Smooth muscle cell (in vitro differentiated cells): Measurements from ENCODE around the gene TBC1D14. TPM values are rescaled to one million over a fixed set of nuclear protein-coding genes. Genes with fewer than 3 reads are reported as not detected.

Experiments
- DNase-seq: peaks from one replicate; lab custom pipeline; 2025; ENCODE audit not compliant: unreplicated experiment; lab: John Stamatoyannopoulos, UW
- H2AFZ ChIP-seq: fragments of 200-600 bp; sonication (generic); 2 replicates; pipeline ENCODE4 v1.6.0; 2016; ENCODE audit warnings: antibody characterized with exemption, low read depth, mild to moderate bottlenecking
- H3F3A ChIP-seq: fragments of 200-600 bp; sonication (generic); 2 replicates; pipeline ENCODE4 v1.6.0; 2017; ENCODE audit warnings: antibody characterized with exemption, low read depth
- H3K27ac ChIP-seq: fragments of 200-600 bp; sonication (generic); 2 replicates; pipeline ENCODE4 v1.5.1; 2016; ENCODE audit warnings: low read depth, mild to moderate bottlenecking
- H3K27me3 ChIP-seq: fragments of 200-600 bp; sonication (generic); 2 replicates; pipeline ENCODE4 v1.6.1; 2016; ENCODE audit warnings: low read depth, mild to moderate bottlenecking
- H3K36me3 ChIP-seq: fragments of 200-600 bp; sonication (generic); 2 replicates; pipeline ENCODE4 v1.5.1; 2016; ENCODE audit warnings: low read depth
- H3K4me1 ChIP-seq: fragments of 200-600 bp; sonication (generic); 2 replicates; pipeline ENCODE4 v1.5.1; 2016; ENCODE audit warnings: low read depth
- H3K4me2 ChIP-seq: fragments of 200-600 bp; sonication (generic); 2 replicates; pipeline ENCODE4 v1.6.0; 2016; ENCODE audit warnings: mild to moderate bottlenecking
- H3K4me3 ChIP-seq: fragments of 200-600 bp; sonication (generic); 2 replicates; pipeline ENCODE4 v1.5.1; 2016; ENCODE audit warnings: mild to moderate bottlenecking
- H3K79me2 ChIP-seq: fragments of 200-600 bp; sonication (generic); 2 replicates; pipeline ENCODE4 v1.6.0; 2016; ENCODE audit warnings: low read depth, mild to moderate bottlenecking
- H3K9ac ChIP-seq: fragments of 200-600 bp; sonication (generic); 2 replicates; pipeline ENCODE4 v1.6.0; 2016; ENCODE audit warnings: low read depth
- H3K9me3 ChIP-seq: fragments of 200-600 bp; sonication (generic); replicated peaks from 2 replicates; pipeline ENCODE4 v1.5.1; 2016; ENCODE audit warnings: low read depth
- H4K20me1 ChIP-seq: fragments of 200-600 bp; sonication (generic); 2 replicates; pipeline ENCODE4 v1.6.0; 2016; ENCODE audit warnings: low read depth
- WGBS: methylation state at CpG from one replicate; pipeline ENCODE4 v1.1.7; 2016; ENCODE audit warnings: low lambda C conversion rate; 5-methylcytosine and 5-hydroxymethylcytosine counted together
- polyA plus RNA-seq: library from polyadenylated mRNA; unstranded; fragments of >200 nt; fragmentation: Nextera tagmentation; extraction: Ambion mirVana; gene quantifications from 2 replicates; pipeline ENCODE4 v1.2.1, GENCODE V29; 2016
- total RNA-seq: library from RNA; depleted of rRNA; stranded (reverse); fragments of >200 nt; gene quantifications from 2 replicates; pipeline ENCODE4 v1.2.3, GENCODE V29; 2014
- TF ChIP-seq, protein P1 (sequence below): fragments of 200-600 bp; sonication (generic); IDR thresholded peaks from 2 replicates; pipeline ENCODE4 v1.5.1; 2017; ENCODE audit warnings: borderline replicate concordance, mild to moderate bottlenecking, antibody characterized with exemption; ENCODE audit not compliant: insufficient read depth, poor library complexity, severe bottlenecking

The TBC1D14 gene
- total and polyA plus RNA-seq, 2 experiments from 2014 or later, result 13.0 to 24.4 TPM

DNA sequence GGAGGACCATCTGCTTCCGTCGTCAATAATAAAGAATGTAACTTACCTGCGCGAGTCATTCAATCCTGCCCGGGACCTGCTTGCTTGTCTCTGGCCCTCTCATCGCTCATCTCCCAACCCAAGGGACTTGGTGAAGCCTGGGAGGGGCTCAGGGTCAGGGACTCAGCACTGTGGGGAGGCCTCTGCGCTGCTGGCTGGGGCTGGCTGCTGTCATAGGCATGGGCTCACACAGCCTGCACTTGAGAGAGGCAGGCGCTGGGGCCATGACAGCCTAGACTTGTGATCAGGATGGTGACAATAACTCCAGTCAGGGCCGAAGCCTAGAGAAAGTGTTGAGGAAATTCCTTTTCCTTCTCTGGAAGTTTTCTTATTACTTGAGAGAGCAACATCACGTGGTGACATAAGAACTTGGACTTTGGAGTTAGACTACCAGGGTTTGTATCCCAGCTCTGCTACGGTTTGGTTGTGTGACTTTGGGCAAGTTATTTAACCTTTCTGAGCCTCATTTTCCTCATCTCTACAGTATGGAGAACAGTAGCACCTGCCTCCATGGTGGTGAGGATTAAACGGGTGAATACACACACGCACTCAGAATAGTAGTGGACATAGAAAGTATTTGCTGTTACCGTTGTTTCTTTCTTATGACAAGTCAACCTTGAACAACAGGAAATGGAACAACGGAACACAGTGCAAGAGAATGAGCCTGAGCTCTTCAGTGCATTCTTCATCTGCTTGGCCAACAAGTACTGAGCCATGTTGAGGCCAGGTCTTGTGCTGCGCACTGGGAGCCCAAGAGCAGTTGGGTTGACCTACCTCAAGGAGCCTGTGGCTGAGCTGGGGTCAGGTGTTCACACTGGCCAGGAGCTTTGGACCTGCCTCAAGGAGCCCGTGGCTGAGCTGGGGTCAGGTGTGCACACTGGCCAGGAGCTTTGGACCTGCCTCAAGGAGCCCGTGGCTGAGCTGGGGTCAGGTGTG lies 60.5 kb downstream of the TBC1D14 start:
- Histone ChIP-seq H3K36me3 (no peaks in the 10 kb centered on the region), H3K4me1 (peaks cover 12% of the 10 kb centered on the region), H3K79me2 (no peaks in the 10 kb centered on the region), H3K4me2 (no peak overlapping the region), H4K20me1 (peaks cover 3% of the 10 kb centered on the region), H3K9me3 (no peaks in the 10 kb centered on the region), H3K9ac (no peak overlapping the region), H3K27ac (no peak overlapping the region), H2AFZ (no peak overlapping the region), H3K4me3 (no peak overlapping the region), H3K27me3 (no peaks in the 10 kb centered on the region), H3F3A (no peaks in the 10 kb centered on the region)
- no peak for DNase-seq
- TF ChIP-seq, protein P1, sequence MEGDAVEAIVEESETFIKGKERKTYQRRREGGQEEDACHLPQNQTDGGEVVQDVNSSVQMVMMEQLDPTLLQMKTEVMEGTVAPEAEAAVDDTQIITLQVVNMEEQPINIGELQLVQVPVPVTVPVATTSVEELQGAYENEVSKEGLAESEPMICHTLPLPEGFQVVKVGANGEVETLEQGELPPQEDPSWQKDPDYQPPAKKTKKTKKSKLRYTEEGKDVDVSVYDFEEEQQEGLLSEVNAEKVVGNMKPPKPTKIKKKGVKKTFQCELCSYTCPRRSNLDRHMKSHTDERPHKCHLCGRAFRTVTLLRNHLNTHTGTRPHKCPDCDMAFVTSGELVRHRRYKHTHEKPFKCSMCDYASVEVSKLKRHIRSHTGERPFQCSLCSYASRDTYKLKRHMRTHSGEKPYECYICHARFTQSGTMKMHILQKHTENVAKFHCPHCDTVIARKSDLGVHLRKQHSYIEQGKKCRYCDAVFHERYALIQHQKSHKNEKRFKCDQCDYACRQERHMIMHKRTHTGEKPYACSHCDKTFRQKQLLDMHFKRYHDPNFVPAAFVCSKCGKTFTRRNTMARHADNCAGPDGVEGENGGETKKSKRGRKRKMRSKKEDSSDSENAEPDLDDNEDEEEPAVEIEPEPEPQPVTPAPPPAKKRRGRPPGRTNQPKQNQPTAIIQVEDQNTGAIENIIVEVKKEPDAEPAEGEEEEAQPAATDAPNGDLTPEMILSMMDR, result no peak
- WGBS, result 98% methylated on average over 18 of the region's 18 CpGs

DNA sequence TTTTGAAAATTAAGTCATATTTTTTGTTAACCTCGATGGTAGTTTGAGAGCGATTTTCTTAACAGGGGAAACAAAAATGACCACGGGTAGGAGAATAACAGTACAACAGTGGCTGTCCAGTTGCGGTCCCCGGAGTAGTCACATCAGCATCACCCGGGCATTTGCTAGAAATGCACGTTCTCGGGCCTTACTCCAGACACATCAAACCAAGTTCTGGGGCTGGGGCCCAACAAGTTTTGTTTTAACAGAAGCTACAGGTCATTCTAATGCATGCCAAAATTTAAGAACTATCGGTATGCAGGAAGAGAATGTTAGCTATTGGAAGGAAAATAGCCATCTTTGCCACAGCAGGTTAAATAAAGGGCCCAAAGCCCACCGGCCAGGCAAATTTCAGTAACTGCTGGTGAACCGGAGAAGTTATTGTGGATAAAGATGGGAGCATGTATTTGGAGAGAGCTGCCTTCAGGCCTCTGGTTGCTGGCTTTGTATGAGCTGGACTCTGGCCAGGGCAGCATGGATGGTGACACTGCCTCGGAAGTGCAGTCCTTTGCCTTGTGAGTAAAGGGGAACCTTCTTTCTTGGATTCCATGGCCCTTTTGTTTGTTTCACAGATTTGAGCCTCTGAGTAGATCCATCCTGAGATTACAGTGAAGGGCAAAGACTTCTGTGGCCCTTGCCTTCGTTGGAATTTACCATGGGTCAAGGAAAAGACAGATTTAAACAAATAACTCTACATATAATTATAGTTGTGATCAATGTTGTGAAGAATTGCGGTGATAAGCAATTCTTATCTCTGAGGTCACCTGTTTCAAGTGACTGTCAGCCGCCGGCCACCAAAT lies 62.1 kb downstream of the TBC1D14 start:
- Histone ChIP-seq H3K4me3 (no peak overlapping the region), H3K36me3 (no peaks in the 10 kb centered on the region), H3K9ac (no peak overlapping the region), H4K20me1 (no peaks in the 10 kb centered on the region), H3K9me3 (no peaks in the 10 kb centered on the region), H3K27me3 (no peaks in the 10 kb centered on the region), H3K4me1 (peaks cover 12% of the 10 kb centered on the region), H3K27ac (no peak overlapping the region), H3F3A (no peaks in the 10 kb centered on the region), H3K79me2 (no peaks in the 10 kb centered on the region), H3K4me2 (no peak overlapping the region), H2AFZ (no peak overlapping the region)
- 92% methylated on average over 16 of the region's 16 CpGs for WGBS
- TF ChIP-seq, protein P1, result no peak
- DNase-seq, result no peak

DNA sequence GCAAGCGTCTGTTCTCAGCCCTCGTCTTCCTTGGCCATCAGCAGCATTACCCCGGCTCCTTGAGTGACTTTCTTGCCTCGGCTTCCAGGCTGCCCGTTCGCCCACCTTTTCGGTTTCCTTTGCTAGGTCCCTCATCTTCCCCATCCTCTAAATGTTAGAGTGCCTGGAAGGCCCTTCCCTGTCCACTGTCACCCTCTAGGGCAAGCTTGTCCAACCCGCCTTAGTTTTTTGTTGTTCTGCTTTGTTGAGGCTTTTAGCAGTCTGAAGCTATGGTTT lies 62.7 kb downstream of the TBC1D14 start:
- Histone ChIP-seq H3K4me1 (peaks cover 12% of the 10 kb centered on the region), H3K9ac (no peak overlapping the region), H3K4me2 (no peak overlapping the region), H3K9me3 (no peaks in the 10 kb centered on the region), H3K36me3 (no peaks in the 10 kb centered on the region), H3K27ac (no peak overlapping the region), H3K79me2 (no peaks in the 10 kb centered on the region), H3F3A (no peaks in the 10 kb centered on the region), H3K27me3 (no peaks in the 10 kb centered on the region), H2AFZ (no peak overlapping the region), H4K20me1 (no peaks in the 10 kb centered on the region), H3K4me3 (no peak overlapping the region)
- TF ChIP-seq, protein P1, result no peak
- 80% methylated on average over 8 of the region's 8 CpGs for whole genome bisulfite sequencing
- DNase-seq, result no peak
